GM12875 (cell line): ENCODE data around the gene ERBB2.

Experiments used
- H3K4me3 ChIP-seq: one replicate; pipeline ENCODE4 v1.5.1; 2011; ENCODE audit warnings: low read depth, low read length, control low read depth
- CTCF ChIP-seq: IDR thresholded peaks from 2 replicates; pipeline ENCODE4 v1.5.1; 2011; ENCODE audit warnings: low read depth, mild to moderate bottlenecking, control low read depth, inconsistent platforms, low read length, moderate library complexity, borderline replicate concordance; ENCODE audit not compliant: insufficient read depth

The ERBB2 gene

DNA sequence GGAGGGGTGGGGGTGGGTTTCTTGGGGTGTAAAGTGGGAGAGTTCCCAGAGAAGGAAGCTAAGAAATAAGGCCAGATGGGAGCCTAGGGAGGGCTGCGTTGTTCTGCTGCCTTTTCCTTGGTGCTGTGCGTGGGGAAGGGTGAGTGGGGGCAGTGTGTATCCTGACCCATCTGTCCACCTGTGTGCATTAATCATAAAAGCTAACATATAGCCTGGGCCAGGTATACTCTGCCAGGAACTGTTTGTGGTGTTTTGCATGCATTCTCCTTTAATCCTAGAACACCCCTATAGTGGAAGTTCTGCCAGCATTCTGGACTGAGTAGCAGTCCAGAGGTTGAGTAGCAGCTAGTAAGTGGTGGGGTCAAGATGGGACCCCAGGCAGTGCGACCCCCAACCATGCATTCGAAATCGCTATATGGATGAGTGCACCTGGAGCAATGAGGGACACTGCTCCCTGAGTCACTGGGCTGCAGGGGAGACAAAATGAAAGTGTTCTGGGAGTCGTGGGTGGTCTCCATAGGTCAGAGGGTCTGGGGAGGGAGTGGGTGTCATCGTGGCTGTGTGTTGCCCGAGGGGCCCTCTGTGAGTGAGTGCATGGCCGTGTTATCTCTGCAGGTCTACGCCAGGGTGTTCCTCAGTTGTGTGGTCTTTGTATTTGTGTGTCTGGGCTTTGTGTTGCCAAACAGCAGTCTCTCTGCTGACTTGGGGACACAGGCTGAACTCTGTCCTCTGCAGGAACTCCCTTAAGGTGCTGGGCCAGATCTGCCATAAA lies 1.3 kb downstream of the ERBB2 start:
- no peak overlapping the region for H3K4me3 ChIP-seq
- no peak for TF ChIP-seq CTCF

- no peak overlapping the region for H3K4me3 ChIP-seq
- no peak for TF ChIP-seq CTCF
These were observed 2.0 kb downstream of the ERBB2 start for GRCh38 chr17:39701784-39702422.

- no peak overlapping the region for H3K4me3 ChIP-seq
- no peak for TF ChIP-seq CTCF
These were observed 3.3 kb downstream of the ERBB2 start for GRCh38 chr17:39702901-39703893.

DNA sequence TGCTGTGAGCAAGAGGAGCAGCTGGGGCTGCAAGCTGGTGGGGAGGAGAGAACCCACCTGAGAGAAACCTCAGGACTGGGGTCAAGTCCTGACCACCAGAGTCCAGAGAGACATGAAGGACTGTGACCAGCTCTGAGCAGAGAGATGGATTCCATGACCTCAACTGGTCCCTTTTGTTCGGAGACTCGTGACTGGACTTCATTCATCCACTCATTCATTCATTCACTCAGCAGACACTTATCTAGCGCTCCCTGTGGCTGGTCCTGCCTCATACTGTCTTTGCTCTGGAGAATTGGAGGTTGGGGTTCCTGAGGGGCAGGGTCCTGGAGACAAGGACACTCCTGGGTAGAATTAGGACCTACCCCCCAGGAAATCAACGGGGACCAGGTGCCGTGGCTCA lies 4.0 kb downstream of the ERBB2 start:
- no peak overlapping the region for H3K4me3 ChIP-seq
- TF ChIP-seq CTCF, result no peak

- H3K4me3 ChIP-seq, result no peak overlapping the region
These were observed 5.1 kb downstream of the ERBB2 start for GRCh38 chr17:39704821-39705551.

More at GRCh38 chr17:39704821-39705551, 5.1 kb downstream of the ERBB2 start:
- TF ChIP-seq CTCF, result no peak
